ENCODE results near the gene PHACTR4. TPM values are rescaled to one million over a fixed set of nuclear protein-coding genes. Genes with fewer than 3 reads are reported as not detected.

Gene PHACTR4
- total and polyA plus RNA-seq, 11 donors = 13.6 to 30.5 (median 19.0) TPM

DNA sequence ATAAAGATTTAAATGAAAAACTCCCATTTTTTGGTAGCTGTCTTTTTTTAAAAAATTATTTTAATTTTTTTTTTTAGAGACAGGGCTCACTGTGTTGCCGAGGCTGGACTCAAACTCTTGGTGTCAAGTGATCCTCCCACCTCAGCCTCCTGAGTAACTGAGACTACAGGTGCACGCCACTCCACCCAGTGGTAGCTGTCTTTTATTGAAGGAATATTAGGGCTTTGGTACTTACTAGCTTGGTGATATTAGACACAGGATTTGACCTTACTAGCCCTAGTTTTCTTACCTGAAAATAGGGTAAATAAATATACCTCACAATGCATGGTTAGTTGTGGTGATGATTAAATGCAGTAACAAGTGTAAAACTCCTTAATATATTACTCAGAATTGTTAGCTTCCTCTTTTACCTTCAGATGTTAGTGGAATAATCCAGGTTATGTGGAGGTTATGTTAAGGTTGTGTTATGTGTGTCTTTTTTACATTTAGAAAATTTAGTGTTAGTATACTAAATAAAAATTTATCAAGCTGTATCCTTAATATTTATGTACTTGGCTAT lies 66.8 kb downstream of the PHACTR4 start:
- Histone ChIP-seq H3K27me3 (no peaks in the 10 kb centered on the region), H3K9me3 (no peaks in the 10 kb centered on the region), H3K4me1 (peaks cover 0 to 36% (median 12%) of the 10 kb centered on the region in 12 donors), H3K27ac (peak overlapping the region in 4 of 12 donors; percentile 66 to 83 (median 78)), H3K4me3 (no peak overlapping the region), H3K36me3 (no peaks in the 10 kb centered on the region)
- WGBS, 4 donors = 65 to 98% (median 95%) methylated on average over 2 of the region's 2 CpGs
- TF ChIP-seq CTCF (IDR thresholded peaks at IDR 0.05) (no peak), POLR2A (IDR thresholded peaks at IDR 0.05) (no peak)
- no peak for ATAC-seq
- no peak for DNase-seq
- intact Hi-C loops (cut with DNase I) = loop anchor here in 1 of 10 donors (10.0 kb wide), 1 partner anchor 69 kb away; the partner anchor contains the start of gene RCC1

DNA sequence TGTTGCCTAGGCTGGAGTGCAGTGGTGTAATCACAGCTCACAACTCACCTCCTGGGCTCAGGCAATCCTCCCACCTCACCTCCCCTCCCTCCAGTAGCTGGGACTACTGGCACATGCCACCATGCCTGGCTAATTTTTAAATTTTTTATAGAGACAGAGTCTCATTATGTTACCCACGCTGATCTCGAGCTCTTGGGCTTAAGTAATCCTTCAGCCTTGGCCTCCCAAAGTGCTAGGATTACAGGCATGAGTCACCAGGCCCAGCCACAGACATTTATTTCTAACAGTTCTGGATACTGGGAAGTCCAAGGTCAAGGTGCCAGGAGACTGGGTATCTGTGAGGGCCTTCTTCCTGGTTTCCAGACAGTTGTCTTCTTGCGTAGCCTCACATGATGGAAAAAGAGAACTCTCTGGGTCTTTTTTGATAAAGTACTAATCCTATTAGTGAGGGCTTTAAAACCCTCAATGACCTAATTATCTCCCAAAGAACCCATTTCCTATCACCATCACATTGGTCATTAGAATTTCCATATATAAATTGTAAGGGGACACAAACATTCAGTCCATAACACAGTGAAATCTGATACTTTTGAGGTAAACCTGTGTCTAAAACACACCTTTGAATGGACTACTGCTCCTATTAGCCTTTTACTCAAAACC lies 67.9 kb downstream of the PHACTR4 start:
- ATAC-seq (peak; percentile 27 to 48 (median 36)), DNase-seq (peak in 1 of 5 donors; percentile 40)
- Histone ChIP-seq H3K4me1 (peaks cover 0 to 36% (median 12%) of the 10 kb centered on the region in 12 donors), H3K27ac (peak overlapping the region; percentile 51 to 85 (median 76)), H3K4me3 (peak overlapping the region in 8 of 12 donors; percentile 39 to 56 (median 47)), H3K9me3 (no peaks in the 10 kb centered on the region), H3K36me3 (no peaks in the 10 kb centered on the region), H3K27me3 (no peaks in the 10 kb centered on the region)
- intact Hi-C loops (cut with DNase I) = loop anchor here in 1 of 10 donors (10.0 kb wide), 1 partner anchor 67 kb away; the partner anchor contains the start of gene RCC1
- WGBS, 4 donors = 81 to 90% (median 83%) methylated on average over 3 of the region's 3 CpGs
- TF ChIP-seq POLR2A (IDR thresholded peaks at IDR 0.05) (no peak), CTCF (IDR thresholded peaks at IDR 0.05) (no peak)

- 27 to 34% (median 30%) methylated on average over 10 of the region's 10 CpGs for WGBS, 4 donors
- peak overlapping the region; percentile 51 to 85 (median 76) for H3K27ac ChIP-seq
- no peaks in the 10 kb centered on the region for H3K27me3 ChIP-seq
- H3K4me1 ChIP-seq = peaks cover 0 to 36% (median 12%) of the 10 kb centered on the region in 12 donors
- DNase-seq = peak; percentile 75 to 91 (median 81)
- intact Hi-C loops (cut with DNase I) = loop anchor here in 1 of 10 donors (10.0 kb wide), 1 partner anchor 67 kb away; the partner anchor contains the start of gene RCC1
- H3K9me3 ChIP-seq = no peaks in the 10 kb centered on the region
- peak; percentile 99 to 100 (median 99) for ATAC-seq
- TF ChIP-seq CTCF (IDR thresholded peaks at IDR 0.05) = no peak
- peak in 1 of 2 donors; percentile 71 for TF ChIP-seq POLR2A (IDR thresholded peaks at IDR 0.05)
- peak overlapping the region; percentile 6 to 56 (median 43) for H3K4me3 ChIP-seq
- no peaks in the 10 kb centered on the region for H3K36me3 ChIP-seq
These were observed 68.6 kb downstream of the PHACTR4 start for GRCh38 chr1:28437924-28438699.
